Aorta (tissue), 5 donors: ENCODE measurements around the gene FRMPD1. TPM values are rescaled to one million over a fixed set of nuclear protein-coding genes. Genes with fewer than 3 reads are reported as not detected.

Experiments
- ATAC-seq: fragments of 200-7000 bp; cut with Tn5 transposase; one replicate; pipeline ENCODE4 v1.9.1; 2022; ENCODE audit warnings: moderate library complexity; ENCODE audit not compliant: low FRiP score
- DNase-seq, 2 donors: peaks; one replicate each; pipeline ENCODE4 v3.0.0-alpha.2; 2020
- H3K27ac ChIP-seq, 2 donors: one replicate each; pipeline ENCODE4 v1.5.1; 2013; ENCODE audit warnings: low read length in 2 of 2, mild to moderate bottlenecking in 2 of 2, moderate library complexity in 2 of 2, control low read depth in 1 of 2, inconsistent platforms in 1 of 2, low read depth in 1 of 2
- H3K27me3 ChIP-seq, 2 donors: one replicate each; pipeline ENCODE4 v1.6.1; 2013; ENCODE audit warnings: control low read depth in 1 of 2, low read length in 1 of 2, mild to moderate bottlenecking in 1 of 2, moderate library complexity in 1 of 2; ENCODE audit not compliant: insufficient read depth in 2 of 2, control insufficient read depth in 1 of 2
- H3K36me3 ChIP-seq, 2 donors: one replicate each; pipeline ENCODE4 v1.6.1; 2013; ENCODE audit warnings: control low read depth in 1 of 2, low read length in 1 of 2, mild to moderate bottlenecking in 1 of 2; ENCODE audit not compliant: insufficient read depth in 2 of 2, control insufficient read depth in 1 of 2
- H3K4me1 ChIP-seq, 2 donors: one replicate each; pipeline ENCODE4 v1.6.1; 2013; ENCODE audit warnings: low read length in 2 of 2, control low read depth in 1 of 2, mild to moderate bottlenecking in 1 of 2, moderate library complexity in 1 of 2; ENCODE audit not compliant: insufficient read depth in 2 of 2, control insufficient read depth in 1 of 2
- H3K4me3 ChIP-seq, 2 donors: one replicate each; pipeline ENCODE4 v1.5.1; 2013; ENCODE audit warnings: low read length in 2 of 2, control low read depth in 1 of 2, mild to moderate bottlenecking in 1 of 2
- H3K9me3 ChIP-seq: one replicate; pipeline ENCODE4 v1.6.1; 2013; ENCODE audit warnings: mild to moderate bottlenecking, low read length; ENCODE audit not compliant: control insufficient read depth
- WGBS, 2 donors: extraction: QIAGEN DNeasy Blood & Tissue Kit; methylation state at CpG; one replicate each; pipeline ENCODE4 v1.1.7; 2013; 5-methylcytosine and 5-hydroxymethylcytosine counted together
- intact Hi-C, 2 donors: fragments of 100-400 bp; cut with DNase I; formaldehyde crosslinking; loops; one replicate each; pipeline versions ENCODE4 v1.14.2 to v1.15.0; 2022
- polyA plus RNA-seq, 2 donors: library from polyadenylated mRNA; stranded (reverse); fragments of 200-250 nt; gene quantifications; one replicate each; pipeline ENCODE4 v1.2.3, GENCODE V29; 2013
- total RNA-seq, 2 donors: library from RNA; stranded (reverse); fragmentation: NEBNext Ultra II Directional; extraction: Animal tissue kit (Norgen Biotek cat#: 25700); gene quantifications; one replicate each; pipeline ENCODE4 v1.2.1, GENCODE V29; 2021
- donor health status: healthy with polysubstance abuse.
- donor health status: Bipolar disorder and iron deficiency.
- donor health status: DM: no; HTN: no; CAD: no.
- donor health status: DM: no; HTN: no; CAD: no.
- donor health status: DM: yes; HTN: yes; CAD: no.

FRMPD1 gene
- total and polyA plus RNA-seq, 4 donors: 0.06 TPM; not detected in 3

- Histone ChIP-seq H3K4me3 (no peak overlapping the region), H3K9me3 (peaks cover 1% of the 10 kb centered on the region), H3K36me3 (no peaks in the 10 kb centered on the region), H3K27ac (no peak overlapping the region), H3K4me1 (no peaks in the 10 kb centered on the region), H3K27me3 (no peaks in the 10 kb centered on the region)
- 89 to 96% methylated on average over 3 of the region's 3 CpGs for WGBS, 2 donors
- ATAC-seq: no peak
- intact Hi-C loops: no loop called here
- DNase-seq: no peak
Observed at GRCh38 chr9:37700900-37701299, 50.1 kb downstream of the FRMPD1 start.

- 66 to 77% methylated on average over 3 of the region's 3 CpGs for WGBS, 2 donors
- no peak for ATAC-seq
- intact Hi-C loops: no loop called here
- Histone ChIP-seq H3K4me1 (no peaks in the 10 kb centered on the region), H3K36me3 (no peaks in the 10 kb centered on the region), H3K27me3 (no peaks in the 10 kb centered on the region), H3K4me3 (no peak overlapping the region), H3K9me3 (peaks cover 1% of the 10 kb centered on the region), H3K27ac (no peak overlapping the region)
- DNase-seq: no peak
Observed at GRCh38 chr9:37705787-37706186, 55.0 kb downstream of the FRMPD1 start.

GRCh38 chr9:37706290-37706689, 55.5 kb downstream of the FRMPD1 start:
- H3K4me1 ChIP-seq: no peaks in the 10 kb centered on the region
- H3K9me3 ChIP-seq: peaks cover 1% of the 10 kb centered on the region
- H3K27ac ChIP-seq: no peak overlapping the region
- no peak for DNase-seq
- H3K36me3 ChIP-seq: no peaks in the 10 kb centered on the region
- WGBS, 2 donors: 64 to 75% methylated on average over 3 of the region's 3 CpGs
- H3K27me3 ChIP-seq: no peaks in the 10 kb centered on the region
- intact Hi-C loops: no loop called here
- H3K4me3 ChIP-seq: no peak overlapping the region
- no peak for ATAC-seq

- intact Hi-C loops: no loop called here
- Histone ChIP-seq H3K4me1 (no peaks in the 10 kb centered on the region), H3K27me3 (no peaks in the 10 kb centered on the region), H3K36me3 (no peaks in the 10 kb centered on the region), H3K9me3 (no peaks in the 10 kb centered on the region), H3K27ac (no peak overlapping the region), H3K4me3 (no peak overlapping the region)
- 69 to 80% methylated on average over 4 of the region's 4 CpGs for WGBS, 2 donors
- no peak for ATAC-seq
- DNase-seq: no peak
Observed at GRCh38 chr9:37707748-37708147, 57.0 kb downstream of the FRMPD1 start.

GRCh38 chr9:37710046-37710445, 59.3 kb downstream of the FRMPD1 start:
- DNase-seq: no peak
- Histone ChIP-seq H3K4me1 (no peaks in the 10 kb centered on the region), H3K36me3 (no peaks in the 10 kb centered on the region), H3K27ac (no peak overlapping the region), H3K4me3 (no peak overlapping the region), H3K27me3 (no peaks in the 10 kb centered on the region), H3K9me3 (no peaks in the 10 kb centered on the region)
- no peak for ATAC-seq
- intact Hi-C loops: no loop called here
- 87 to 89% methylated on average over 3 of the region's 3 CpGs for WGBS, 2 donors

GRCh38 chr9:37715260-37715659, 64.5 kb downstream of the FRMPD1 start:
- no peak overlapping the region for H3K4me3 ChIP-seq
- intact Hi-C loops: no loop called here
- H3K9me3 ChIP-seq: no peaks in the 10 kb centered on the region
- H3K36me3 ChIP-seq: no peaks in the 10 kb centered on the region
- 51 to 56% methylated on average over 4 of the region's 4 CpGs for WGBS, 2 donors
- H3K4me1 ChIP-seq: no peaks in the 10 kb centered on the region
- H3K27me3 ChIP-seq: no peaks in the 10 kb centered on the region
- no peak overlapping the region for H3K27ac ChIP-seq
- ATAC-seq (no peak), DNase-seq (no peak)

- H3K27me3 ChIP-seq: no peaks in the 10 kb centered on the region
- H3K36me3 ChIP-seq: no peaks in the 10 kb centered on the region
- 82 to 84% methylated on average over 5 of the region's 5 CpGs for WGBS, 2 donors
- ATAC-seq (no peak), DNase-seq (no peak)
- no peak overlapping the region for H3K27ac ChIP-seq
- no peaks in the 10 kb centered on the region for H3K4me1 ChIP-seq
- intact Hi-C loops: no loop called here
- no peaks in the 10 kb centered on the region for H3K9me3 ChIP-seq
- no peak overlapping the region for H3K4me3 ChIP-seq
Observed at GRCh38 chr9:37715991-37716505, 65.3 kb downstream of the FRMPD1 start.

GRCh38 chr9:37719526-37719925, 68.8 kb downstream of the FRMPD1 start:
- Histone ChIP-seq H3K4me3 (no peak overlapping the region), H3K4me1 (no peaks in the 10 kb centered on the region), H3K27me3 (no peaks in the 10 kb centered on the region), H3K36me3 (no peaks in the 10 kb centered on the region), H3K27ac (no peak overlapping the region), H3K9me3 (no peaks in the 10 kb centered on the region)
- WGBS, 2 donors: 80 to 84% methylated on average over 2 of the region's 2 CpGs
- DNase-seq (no peak), ATAC-seq (no peak)
- intact Hi-C loops: no loop called here

GRCh38 chr9:37727013-37727412, 76.3 kb downstream of the FRMPD1 start:
- intact Hi-C loops: no loop called here
- ATAC-seq: no peak

More at GRCh38 chr9:37727013-37727412, 76.3 kb downstream of the FRMPD1 start:
- no peaks in the 10 kb centered on the region for H3K36me3 ChIP-seq
- no peak overlapping the region for H3K4me3 ChIP-seq
- no peak for DNase-seq
- H3K27ac ChIP-seq: no peak overlapping the region
- WGBS, 2 donors: 83 to 84% methylated on average over 5 of the region's 5 CpGs
- no peaks in the 10 kb centered on the region for H3K9me3 ChIP-seq
- no peaks in the 10 kb centered on the region for H3K4me1 ChIP-seq
- H3K27me3 ChIP-seq: no peaks in the 10 kb centered on the region
